Measurements from ENCODE around the gene PDPR. TPM values are rescaled to one million over a fixed set of nuclear protein-coding genes. Genes with fewer than 3 reads are reported as not detected.
A peak's percentile ranks its signal among the peaks of the same experiment; 100 is the strongest.
"Not testable (repeated sequence)": the region's sequence is repeated elsewhere in the genome, so short reads cannot be mapped to it uniquely, and the experiment has no call there.

Gene PDPR
- total RNA-seq, 4 donors from 2014 or later, result 22.6 to 41.9 (median 29.7) TPM

- H3K27ac ChIP-seq; intact Hi-C loops (cut with DNase I); DNase-seq; H3K4me1 ChIP-seq; H3K4me3 ChIP-seq (replicated peaks in 1 of 3); H3K9me3 ChIP-seq; H3K27me3 ChIP-seq: not testable (repeated sequence)
- WGBS, 2 donors, result 70% methylated on average over 2 of the region's 2 CpGs
- H3K36me3 ChIP-seq, result peaks cover 51 to 67% of the 10 kb centered on the region in 2 donors
Observed at GRCh38 chr16:70136595-70136994, 22.5 kb downstream of the PDPR start.

- WGBS, 2 donors, result 91 to 95% methylated on average over 10 of the region's 10 CpGs
- H3K9me3 ChIP-seq; H3K4me3 ChIP-seq (replicated peaks in 1 of 3); DNase-seq; H3K27me3 ChIP-seq; H3K4me1 ChIP-seq; H3K27ac ChIP-seq; intact Hi-C loops (cut with DNase I): not testable (repeated sequence)
- peaks cover 47 to 58% of the 10 kb centered on the region in 2 donors for H3K36me3 ChIP-seq
Observed at GRCh38 chr16:70142739-70143138, 28.6 kb downstream of the PDPR start.

- H3K4me3 ChIP-seq (replicated peaks in 1 of 3); DNase-seq: not testable (repeated sequence)
- H3K36me3 ChIP-seq, result peaks cover 51 to 60% of the 10 kb centered on the region in 2 donors
Observed at GRCh38 chr16:70143231-70143895, 29.2 kb downstream of the PDPR start.

GRCh38 chr16:70147853-70148252 is 33.7 kb downstream of the PDPR start:
- DNase-seq; H3K27ac ChIP-seq; H3K4me3 ChIP-seq (replicated peaks in 1 of 3); H3K9me3 ChIP-seq; intact Hi-C loops (cut with DNase I); H3K27me3 ChIP-seq: not testable (repeated sequence)
- Histone ChIP-seq H3K36me3 (peaks cover 60 to 65% of the 10 kb centered on the region in 2 donors), H3K4me1 (peaks cover 6 to 11% of the 10 kb centered on the region in 2 donors)
- WGBS, 2 donors, result 70 to 81% methylated on average over 5 to 9 of the region's 11 CpGs

More at GRCh38 chr16:70143231-70143895, 29.2 kb downstream of the PDPR start:
- intact Hi-C loops (cut with DNase I); H3K27me3 ChIP-seq; H3K27ac ChIP-seq; H3K9me3 ChIP-seq; H3K4me1 ChIP-seq: not testable (repeated sequence)
- WGBS, 2 donors, result 81 to 90% methylated on average over 9 of the region's 9 CpGs

GRCh38 chr16:70148453-70148852 is 34.3 kb downstream of the PDPR start:
- WGBS, 2 donors, result 97 to 99% methylated on average over 6 of the region's 6 CpGs
- peaks cover 6 to 11% of the 10 kb centered on the region in 2 donors for H3K4me1 ChIP-seq
- H3K4me3 ChIP-seq (replicated peaks in 1 of 3); H3K9me3 ChIP-seq; intact Hi-C loops (cut with DNase I); H3K27me3 ChIP-seq; DNase-seq; H3K27ac ChIP-seq: not testable (repeated sequence)
- H3K36me3 ChIP-seq, result peaks cover 60 to 65% of the 10 kb centered on the region in 2 donors

GRCh38 chr16:70149296-70149695 is 35.2 kb downstream of the PDPR start:
- H3K27ac ChIP-seq; H3K27me3 ChIP-seq; intact Hi-C loops (cut with DNase I); H3K9me3 ChIP-seq; H3K4me3 ChIP-seq (replicated peaks in 1 of 3): not testable (repeated sequence)
- Histone ChIP-seq H3K4me1 (peaks cover 6 to 11% of the 10 kb centered on the region in 2 donors), H3K36me3 (peaks cover 62 to 65% of the 10 kb centered on the region in 2 donors)
- 86% methylated on average over 8 of the region's 8 CpGs for WGBS, 2 donors
- DNase-seq, result peak in 1 of 2 donors; percentile 33

- H3K9me3 ChIP-seq, result no peaks in the 10 kb centered on the region
- 70 to 71% methylated on average over 2 of the region's 2 CpGs for WGBS, 2 donors
- H3K27ac ChIP-seq, result peak overlapping the region in 2 of 3 donors; percentile 42 to 73
- DNase-seq, result peak; percentile 45 to 71
- H3K4me1 ChIP-seq, result peaks cover 6 to 11% of the 10 kb centered on the region in 2 donors
- intact Hi-C loops (cut with DNase I), result no loop called here
- H3K4me3 ChIP-seq (replicated peaks in 1 of 3), result no peak overlapping the region
- no peaks in the 10 kb centered on the region for H3K27me3 ChIP-seq
- no peak for TF ChIP-seq POLR2A (IDR thresholded peaks at IDR 0.05)
- peak in 1 of 6 experiments; percentile 14 for TF ChIP-seq CTCF (IDR thresholded peaks at IDR 0.05)
- H3K36me3 ChIP-seq, result peaks cover 66 to 74% of the 10 kb centered on the region in 2 donors
Observed at GRCh38 chr16:70151391-70151790, 37.3 kb downstream of the PDPR start.

- DNase-seq, result peak in 1 of 2 donors; percentile 41
- TF ChIP-seq CTCF (IDR thresholded peaks at IDR 0.05), result no peak
- TF ChIP-seq POLR2A (IDR thresholded peaks at IDR 0.05), result no peak
- Histone ChIP-seq H3K4me1 (peaks cover 6 to 11% of the 10 kb centered on the region in 2 donors), H3K4me3 (replicated peaks in 1 of 3) (no peak overlapping the region), H3K36me3 (peaks cover 73 to 80% of the 10 kb centered on the region in 2 donors), H3K9me3 (no peaks in the 10 kb centered on the region), H3K27ac (peak overlapping the region in 2 of 3 donors; percentile 42 to 73), H3K27me3 (no peaks in the 10 kb centered on the region)
- intact Hi-C loops (cut with DNase I), result no loop called here
- WGBS, 2 donors, result 84 to 92% methylated on average over 17 of the region's 17 CpGs
Observed at GRCh38 chr16:70151941-70152509, 37.9 kb downstream of the PDPR start.

Data from thyroid gland (tissue), 4 donors.